OCI-LY1 (cell line): ENCODE results near the gene DYNC2H1.

ENCODE experiments used
- CTCF ChIP-seq: fragments of 200-600 bp; sonication (generic), shearing (Covaris generic); IDR thresholded peaks from 2 replicates; pipeline ENCODE4 v1.5.1; 2017; ENCODE audit warnings: mild to moderate bottlenecking, antibody characterized with exemption, low read length, moderate library complexity, mixed read lengths
- EZH2 ChIP-seq: fragments of 200-600 bp; sonication (generic), shearing (Covaris generic); IDR thresholded peaks from 2 replicates; pipeline ENCODE4 v1.8.0; 2017; ENCODE audit warnings: borderline replicate concordance, mixed run types, mild to moderate bottlenecking, antibody characterized with exemption, low read length, moderate library complexity, mixed read lengths

GRCh38 chr11:103364687-103365086 is 255.5 kb downstream of the DYNC2H1 start:
- TF ChIP-seq CTCF = no peak
- no peak for TF ChIP-seq EZH2
